ENCODE measurements around the gene GRM4.

The GRM4 gene

GRCh38 chr6:34142061-34142998, 3.6 kb downstream of the GRM4 start:
- DNase-seq, result peak; percentile 60

- DNase-seq, result no peak
These were observed 5.8 kb downstream of the GRM4 start for GRCh38 chr6:34140075-34140474.

- no peak for DNase-seq
These were observed 6.9 kb downstream of the GRM4 start for GRCh38 chr6:34138914-34139510.

- DNase-seq, result no peak
These were observed 7.7 kb downstream of the GRM4 start for GRCh38 chr6:34138191-34138590.

GRCh38 chr6:34135541-34135940, 10.3 kb downstream of the GRM4 start:
- DNase-seq, result no peak

GRCh38 chr6:34132486-34133185, 13.3 kb downstream of the GRM4 start:
- DNase-seq, result peak; percentile 40

GRCh38 chr6:34131326-34132290, 14.3 kb downstream of the GRM4 start:
- no peak for DNase-seq

- DNase-seq, result no peak
These were observed 15.0 kb downstream of the GRM4 start for GRCh38 chr6:34130862-34131261.

- no peak for DNase-seq
These were observed 16.1 kb downstream of the GRM4 start for GRCh38 chr6:34129753-34130152.

GRCh38 chr6:34128045-34128444, 17.8 kb downstream of the GRM4 start:
- DNase-seq, result no peak

GRCh38 chr6:34126419-34126818, 19.5 kb downstream of the GRM4 start:
- no peak for DNase-seq

GRCh38 chr6:34125939-34126338, 19.9 kb downstream of the GRM4 start:
- DNase-seq, result no peak

GRCh38 chr6:34120953-34121675, 24.8 kb downstream of the GRM4 start:
- no peak for DNase-seq

- DNase-seq, result no peak
These were observed 30.0 kb downstream of the GRM4 start for GRCh38 chr6:34115915-34116314.

GRCh38 chr6:34115403-34115795, 30.5 kb downstream of the GRM4 start:
- peak; percentile 11 for DNase-seq

- DNase-seq, result no peak
These were observed 31.0 kb downstream of the GRM4 start for GRCh38 chr6:34114695-34115402.

- no peak for DNase-seq
These were observed 32.4 kb downstream of the GRM4 start for GRCh38 chr6:34113532-34113931.

- no peak for DNase-seq
These were observed 33.8 kb downstream of the GRM4 start for GRCh38 chr6:34112126-34112525.

GRCh38 chr6:34110610-34111009, 35.3 kb downstream of the GRM4 start:
- DNase-seq, result no peak

GRCh38 chr6:34108176-34108575, 37.7 kb downstream of the GRM4 start:
- DNase-seq, result no peak

- no peak for DNase-seq
These were observed 39.0 kb downstream of the GRM4 start for GRCh38 chr6:34106900-34107299.

Data from hematopoietic multipotent progenitor cell treated with erythropoietin and hydrocortisone succinate and interleukin-3 and kit ligand, for 8 days (in vitro differentiated cells).